HEK293 (cell line): ENCODE data around the gene RSU1.

Experiments used
- CTCF ChIA-PET: fragments of 350-600 bp; formaldehyde crosslinking; extraction: SDS; loops from one replicate; lab custom pipeline; 2021; ENCODE audit warnings: antibody characterized with exemption; lab: Yijun Ruan, JAX
- POLR2A ChIA-PET: fragments of 300-600 bp; formaldehyde crosslinking; extraction: SDS; loops from one replicate; lab custom pipeline; 2020; ENCODE audit warnings: antibody characterized with exemption, inconsistent platforms; lab: Yijun Ruan, JAX
- H3K27ac ChIP-seq: fragments of 200-500 bp; sonication (Bioruptor generic); 2 replicates; pipeline ENCODE4 v1.5.1; 2014; ENCODE audit warnings: low read depth, low read length, control low read depth, inconsistent platforms; ENCODE audit errors: extremely low read depth
- H3K36me3 ChIP-seq, 2 experiments: fragments of 200-500 bp in 1 of 2; sonication (Bioruptor generic) in 1 of 2; 1 replicate in 1 of 2; 2 replicates in 1 of 2; pipeline ENCODE4 v1.5.1; 2014 to 2017; ENCODE audit warnings: inconsistent platforms in 2 of 2, low read length in 2 of 2; ENCODE audit not compliant: control insufficient read depth in 2 of 2, insufficient read depth in 1 of 2
- H3K4me1 ChIP-seq: fragments of 200-500 bp; sonication (Bioruptor generic); 2 replicates; pipeline ENCODE4 v1.5.1; 2014; ENCODE audit warnings: mild to moderate bottlenecking, low read length, inconsistent platforms; ENCODE audit not compliant: control insufficient read depth, insufficient read depth
- H3K4me3 ChIP-seq: 2 replicates; pipeline ENCODE4 v1.5.1; 2011; ENCODE audit warnings: low read depth, mild to moderate bottlenecking, control low read depth, low read length, moderate library complexity
- H3K9me3 ChIP-seq: fragments of 200-500 bp; sonication (Bioruptor generic); 2 replicates; pipeline ENCODE4 v1.5.1; 2014; ENCODE audit warnings: low read depth, low read length, inconsistent platforms; ENCODE audit not compliant: control insufficient read depth, insufficient read depth
- HIC1 ChIP-seq: fragments of 450-650 bp; formaldehyde crosslinking; IDR thresholded peaks from 2 replicates; pipeline ENCODE4 v1.5.1; 2016; ENCODE audit warnings: missing biosample characterization, missing genetic modification characterization
- HOXC10 ChIP-seq: sonication (generic); formaldehyde crosslinking; IDR thresholded peaks from 2 replicates; pipeline ENCODE4 v1.8.1; 2023; ENCODE audit warnings: mild to moderate bottlenecking, missing genetic modification reagents
- HOXD13 ChIP-seq: sonication (generic); formaldehyde crosslinking; IDR thresholded peaks from 2 replicates; pipeline ENCODE4 v1.8.0; 2022; ENCODE audit warnings: missing genetic modification reagents, borderline replicate concordance
- KLF16 ChIP-seq: fragments of 450-650 bp; formaldehyde crosslinking; IDR thresholded peaks from 2 replicates; pipeline ENCODE4 v1.5.1; 2017; ENCODE audit warnings: missing biosample characterization, missing genetic modification characterization
- MYNN ChIP-seq: fragments of 450-650 bp; formaldehyde crosslinking; IDR thresholded peaks from 2 replicates; pipeline ENCODE4 v1.5.1; 2016; ENCODE audit warnings: missing biosample characterization, missing genetic modification characterization, borderline replicate concordance
- MZF1 ChIP-seq: fragments of 450-650 bp; formaldehyde crosslinking; IDR thresholded peaks from 2 replicates; pipeline ENCODE4 v1.5.1; 2017; ENCODE audit warnings: missing biosample characterization, missing genetic modification characterization, borderline replicate concordance
- PRDM6 ChIP-seq: fragments of 450-650 bp; formaldehyde crosslinking; IDR thresholded peaks from 2 replicates; pipeline ENCODE4 v1.5.1; 2017; ENCODE audit warnings: missing biosample characterization, missing genetic modification characterization
- TCF7L2 ChIP-seq: IDR thresholded peaks from 2 replicates; pipeline ENCODE4 v1.6.1; 2011; ENCODE audit warnings: low read depth, mild to moderate bottlenecking, inconsistent platforms, low read length, moderate library complexity, borderline replicate concordance
- TRIM28 ChIP-seq: IDR thresholded peaks from 2 replicates; pipeline ENCODE4 v1.6.1; 2011; ENCODE audit warnings: low read length, control low read depth, borderline replicate concordance
- ZNF133 ChIP-seq: fragments of 450-650 bp; formaldehyde crosslinking; IDR thresholded peaks from 2 replicates; pipeline ENCODE4 v1.5.1; 2016; ENCODE audit warnings: missing biosample characterization, missing genetic modification characterization
- ZNF16 ChIP-seq: fragments of 450-650 bp; formaldehyde crosslinking; IDR thresholded peaks from 2 replicates; pipeline ENCODE4 v1.5.1; 2016; ENCODE audit warnings: low read depth, missing biosample characterization, missing genetic modification characterization
- ZNF175 ChIP-seq: fragments of 450-650 bp; formaldehyde crosslinking; IDR thresholded peaks from 2 replicates; pipeline ENCODE4 v1.5.1; 2016; ENCODE audit warnings: missing biosample characterization, missing genetic modification characterization
- ZNF19 ChIP-seq: fragments of 450-650 bp; formaldehyde crosslinking; IDR thresholded peaks from 2 replicates; pipeline ENCODE4; 2016; ENCODE audit warnings: missing biosample characterization, missing genetic modification characterization, low read depth
- ZNF266 ChIP-seq: fragments of 450-650 bp; formaldehyde crosslinking; IDR thresholded peaks from 2 replicates; pipeline ENCODE4 v1.5.1; 2016; ENCODE audit warnings: missing biosample characterization, missing genetic modification characterization, low read depth
- ZNF274 ChIP-seq, 2 experiments: fragments of 200-500 bp in 1 of 2; fragments of 450-650 bp in 1 of 2; sonication (Bioruptor generic) in 1 of 2; formaldehyde crosslinking in 1 of 2; IDR thresholded peaks; 2 replicates each; pipeline versions ENCODE4 v1.5.1 to v1.6.1; 2014 to 2016; ENCODE audit warnings: borderline replicate concordance in 1 of 2, inconsistent platforms in 1 of 2, low read length in 1 of 2, missing biosample characterization in 1 of 2, missing genetic modification characterization in 1 of 2
- ZNF280C ChIP-seq: fragments of 450-650 bp; formaldehyde crosslinking; IDR thresholded peaks from 2 replicates; pipeline ENCODE4 v1.5.1; 2016; ENCODE audit warnings: missing biosample characterization, missing genetic modification characterization
- ZNF302 ChIP-seq: fragments of 450-650 bp; formaldehyde crosslinking; IDR thresholded peaks from 2 replicates; pipeline ENCODE4 v1.5.1; 2016; ENCODE audit warnings: missing biosample characterization, missing genetic modification characterization, low read depth
- ZNF473 ChIP-seq: fragments of 450-650 bp; formaldehyde crosslinking; IDR thresholded peaks from 2 replicates; pipeline ENCODE4 v1.5.1; 2017; ENCODE audit warnings: missing biosample characterization, missing genetic modification characterization
- ZNF521 ChIP-seq: fragments of 450-650 bp; formaldehyde crosslinking; IDR thresholded peaks from 2 replicates; pipeline ENCODE4 v1.5.1; 2017; ENCODE audit warnings: missing biosample characterization, mild to moderate bottlenecking, missing genetic modification characterization
- ZNF530 ChIP-seq: fragments of 450-650 bp; formaldehyde crosslinking; IDR thresholded peaks from 2 replicates; pipeline ENCODE4 v1.5.1; 2016; ENCODE audit warnings: low read depth, missing biosample characterization, missing genetic modification characterization
- ZNF544 ChIP-seq: fragments of 450-650 bp; formaldehyde crosslinking; IDR thresholded peaks from 2 replicates; pipeline ENCODE4 v1.5.0; 2017; ENCODE audit warnings: missing biosample characterization, missing genetic modification characterization
- ZNF600 ChIP-seq: fragments of 450-650 bp; formaldehyde crosslinking; IDR thresholded peaks from 2 replicates; pipeline ENCODE4 v1.5.1; 2016; ENCODE audit warnings: missing biosample characterization, missing genetic modification characterization
- ZNF623 ChIP-seq: fragments of 450-650 bp; formaldehyde crosslinking; IDR thresholded peaks from 2 replicates; pipeline ENCODE4 v1.5.1; 2016; ENCODE audit warnings: missing biosample characterization, missing genetic modification characterization
- ZNF837 ChIP-seq: fragments of 450-650 bp; formaldehyde crosslinking; IDR thresholded peaks from 2 replicates; pipeline ENCODE4 v1.5.1; 2016; ENCODE audit warnings: missing biosample characterization, missing genetic modification characterization
- ZSCAN18 ChIP-seq: fragments of 450-650 bp; formaldehyde crosslinking; IDR thresholded peaks from 2 replicates; pipeline ENCODE4 v1.5.1; 2016; ENCODE audit warnings: missing biosample characterization, missing genetic modification characterization

Gene RSU1

GRCh38 chr10:16788125-16788524 is 29.1 kb downstream of the RSU1 start (continued):
- TF ChIP-seq ZSCAN18 (tag by site-specific recombination) = no peak
- TF ChIP-seq ZNF302 (tag by site-specific recombination) = no peak
- no peak for TF ChIP-seq ZNF544 (tag by site-specific recombination)
- no peak for TF ChIP-seq PRDM6 (tag by site-specific recombination)
- no peak for TF ChIP-seq ZNF175
- TF ChIP-seq ZNF266 (tag by site-specific recombination) = no peak
- TF ChIP-seq, all 188 proteins: peak for 0

GRCh38 chr10:16787361-16787791 is 29.8 kb downstream of the RSU1 start:
- H3K36me3 ChIP-seq = no peaks in the 10 kb centered on the region
- no peak overlapping the region for H3K27ac ChIP-seq
- no peak overlapping the region for H3K4me3 ChIP-seq
- no peaks in the 10 kb centered on the region for H3K4me1 ChIP-seq
- POLR2A ChIA-PET = no interaction called here
- no peak for TF ChIP-seq ZNF274 (IDR thresholded peaks at IDR 0.05; ENCODE audit: low read length)
- TF ChIP-seq ZNF274 (tag by site-specific recombination; IDR thresholded peaks at IDR 0.05; ENCODE audit: borderline replicate concordance) = no peak
- TF ChIP-seq ZNF133 (tag by site-specific recombination) = no peak
- TF ChIP-seq MYNN (tag by site-specific recombination) = no peak
- no peak for TF ChIP-seq ZNF19 (tag by site-specific recombination)
- TF ChIP-seq HOXC10 (CRISPR knock-in tag) = no peak
- no peak for TF ChIP-seq ZNF837 (tag by site-specific recombination)
- TF ChIP-seq ZNF623 = no peak
- no peak for TF ChIP-seq HIC1 (tag by site-specific recombination)
- TF ChIP-seq TCF7L2 = no peak
- no peak for TF ChIP-seq HOXD13
- no peak for TF ChIP-seq ZNF600 (tag by site-specific recombination)
- no peak for TF ChIP-seq MZF1 (tag by site-specific recombination)
- TF ChIP-seq ZNF280C = no peak
- no peak for TF ChIP-seq ZNF530
- no peak for TF ChIP-seq TRIM28
- no peak for TF ChIP-seq ZNF16
- no peak for TF ChIP-seq ZNF521 (tag by site-specific recombination)
- no peak for TF ChIP-seq ZNF473 (tag by site-specific recombination)
- TF ChIP-seq KLF16 = no peak
- TF ChIP-seq, all 188 proteins: peak for 0
- H3K9me3 ChIP-seq = no peaks in the 10 kb centered on the region
- CTCF ChIA-PET = no interaction called here
